ENCODE results near the gene GPRASP1.
"Not testable (repeated sequence)": the region's sequence is repeated elsewhere in the genome, so short reads cannot be mapped to it uniquely, and the experiment has no call there.

Gene GPRASP1, protein sequence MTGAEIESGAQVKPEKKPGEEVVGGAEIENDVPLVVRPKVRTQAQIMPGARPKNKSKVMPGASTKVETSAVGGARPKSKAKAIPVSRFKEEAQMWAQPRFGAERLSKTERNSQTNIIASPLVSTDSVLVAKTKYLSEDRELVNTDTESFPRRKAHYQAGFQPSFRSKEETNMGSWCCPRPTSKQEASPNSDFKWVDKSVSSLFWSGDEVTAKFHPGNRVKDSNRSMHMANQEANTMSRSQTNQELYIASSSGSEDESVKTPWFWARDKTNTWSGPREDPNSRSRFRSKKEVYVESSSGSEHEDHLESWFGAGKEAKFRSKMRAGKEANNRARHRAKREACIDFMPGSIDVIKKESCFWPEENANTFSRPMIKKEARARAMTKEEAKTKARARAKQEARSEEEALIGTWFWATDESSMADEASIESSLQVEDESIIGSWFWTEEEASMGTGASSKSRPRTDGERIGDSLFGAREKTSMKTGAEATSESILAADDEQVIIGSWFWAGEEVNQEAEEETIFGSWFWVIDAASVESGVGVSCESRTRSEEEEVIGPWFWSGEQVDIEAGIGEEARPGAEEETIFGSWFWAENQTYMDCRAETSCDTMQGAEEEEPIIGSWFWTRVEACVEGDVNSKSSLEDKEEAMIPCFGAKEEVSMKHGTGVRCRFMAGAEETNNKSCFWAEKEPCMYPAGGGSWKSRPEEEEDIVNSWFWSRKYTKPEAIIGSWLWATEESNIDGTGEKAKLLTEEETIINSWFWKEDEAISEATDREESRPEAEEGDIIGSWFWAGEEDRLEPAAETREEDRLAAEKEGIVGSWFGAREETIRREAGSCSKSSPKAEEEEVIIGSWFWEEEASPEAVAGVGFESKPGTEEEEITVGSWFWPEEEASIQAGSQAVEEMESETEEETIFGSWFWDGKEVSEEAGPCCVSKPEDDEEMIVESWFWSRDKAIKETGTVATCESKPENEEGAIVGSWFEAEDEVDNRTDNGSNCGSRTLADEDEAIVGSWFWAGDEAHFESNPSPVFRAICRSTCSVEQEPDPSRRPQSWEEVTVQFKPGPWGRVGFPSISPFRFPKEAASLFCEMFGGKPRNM (N-terminal part only)

DNA sequence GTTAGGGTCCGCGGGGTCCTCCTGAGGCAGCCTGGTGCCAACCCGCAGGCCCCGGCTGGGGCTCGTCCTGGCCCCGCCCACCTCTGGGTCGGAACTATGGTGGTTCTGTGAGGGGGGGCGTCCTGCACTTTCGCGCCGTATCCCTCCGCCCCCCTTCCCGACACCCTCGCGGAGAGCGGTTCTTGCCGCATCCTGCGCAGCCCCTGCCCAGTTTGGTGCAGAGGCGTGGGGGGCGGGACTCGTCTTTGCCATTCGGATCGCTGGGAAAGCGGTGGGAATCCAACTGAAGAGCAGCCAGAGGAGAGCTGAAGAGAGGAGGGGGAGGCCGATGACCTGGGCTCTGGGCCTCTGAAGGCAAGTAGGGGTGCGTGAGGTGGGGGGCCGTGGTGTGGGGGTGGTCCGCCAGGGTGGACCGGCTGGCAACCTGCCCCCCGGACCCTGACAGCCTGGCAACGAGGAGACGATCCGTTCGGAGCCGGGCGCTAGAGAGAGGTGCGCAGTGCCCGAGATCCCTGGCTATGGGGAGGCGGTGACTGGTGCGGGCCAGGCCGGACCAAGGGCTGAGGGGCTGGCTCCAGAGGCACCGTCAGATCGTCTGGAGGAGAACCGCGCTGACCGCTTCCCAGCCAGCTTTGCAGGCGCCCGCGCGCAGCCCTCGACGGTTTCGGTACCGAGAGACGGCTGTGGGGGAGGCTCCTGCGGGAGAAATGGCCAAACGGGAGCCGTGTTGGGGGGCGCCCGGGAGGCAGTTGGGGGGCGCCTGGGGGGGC is at the start of gene GPRASP1:
GPRASP1 (plus strand) TSS at position 242 of the 770 bp plus-strand sequence. CDS start 2,431 bp downstream, outside the sequence.
- peak in 56 of 58 donors; percentile 1 to 78 (median 49) for DNase-seq

DNA sequence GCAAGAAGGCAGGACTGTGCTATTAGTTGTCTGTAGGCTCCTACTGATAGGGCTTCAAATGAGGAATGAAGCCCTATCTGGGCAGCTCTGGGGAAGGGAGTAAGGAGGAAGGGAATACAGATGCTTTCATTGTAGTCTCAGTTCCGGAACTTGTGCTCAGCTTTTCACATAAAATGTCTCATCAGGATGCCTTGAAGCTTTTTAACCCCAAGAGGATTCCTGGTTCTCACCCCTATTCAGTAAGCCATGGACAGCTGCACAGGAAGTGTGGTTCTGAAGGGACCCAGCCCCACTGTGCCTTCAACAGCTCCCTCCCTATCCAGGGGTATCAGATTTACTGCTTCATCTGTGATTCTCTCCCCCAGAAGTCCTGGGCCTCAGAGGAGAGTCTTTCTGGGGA is 47.0 kb upstream of the GPRASP1 start:
- DNase-seq: no peak

DNA sequence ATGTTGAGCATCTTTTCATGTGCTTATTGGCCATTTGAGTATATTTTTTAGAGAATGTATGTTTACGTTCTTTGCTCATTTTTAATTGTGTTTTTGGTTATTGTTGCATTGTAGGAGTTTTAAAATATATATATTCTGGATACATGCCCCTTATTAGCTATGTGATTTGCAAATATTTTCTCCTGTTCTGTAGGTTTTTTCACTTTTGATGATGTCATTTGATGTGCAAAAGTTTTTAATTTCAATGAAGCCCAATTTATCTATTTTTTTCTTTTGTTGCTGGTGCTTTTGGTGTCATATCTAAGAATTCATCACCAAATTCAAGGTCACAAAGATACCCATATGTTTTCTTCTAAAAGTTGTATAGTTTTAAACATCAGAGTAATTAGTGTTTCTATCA is 45.2 kb upstream of the GPRASP1 start:
- no peak for DNase-seq

DNA sequence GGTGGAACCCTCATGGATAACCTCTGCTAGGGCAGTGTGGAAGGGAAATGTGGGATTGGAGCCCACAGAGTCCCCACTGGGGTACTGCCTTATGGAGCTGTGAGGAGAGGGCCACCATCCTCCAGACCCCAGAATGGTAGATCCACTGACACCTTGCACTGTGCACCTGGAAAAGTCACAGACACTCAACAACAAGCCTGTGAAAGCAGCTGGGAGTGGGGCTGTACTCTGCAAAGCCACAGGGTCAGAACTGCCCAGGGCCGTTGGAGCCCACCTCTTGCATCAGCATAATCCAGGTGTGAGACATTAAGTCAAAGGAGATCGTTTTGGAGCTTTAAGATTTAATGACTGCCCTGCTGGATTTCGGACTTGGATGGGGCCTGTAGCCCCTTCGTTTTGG is 40.4 kb upstream of the GPRASP1 start:
- no peak for DNase-seq

DNA sequence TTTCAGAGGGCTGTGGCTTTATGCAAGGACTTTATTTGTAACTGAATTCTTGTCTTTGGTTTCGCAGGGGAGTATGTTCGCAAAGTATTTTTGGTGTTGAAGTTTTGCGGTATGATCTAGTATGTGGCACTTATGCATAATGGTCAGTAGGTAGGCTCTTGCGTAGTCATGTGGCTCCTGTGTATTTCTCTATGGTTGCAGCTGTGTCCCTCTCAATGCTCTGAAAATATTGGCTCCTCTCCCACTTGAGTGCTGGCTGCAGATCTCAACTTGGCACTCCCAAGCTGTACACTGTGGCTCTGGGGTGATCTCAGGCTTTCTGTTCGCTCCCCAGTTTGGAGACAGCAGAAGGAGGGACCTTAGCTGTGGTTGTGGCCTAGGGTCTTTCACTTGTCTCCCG is 27.2 kb upstream of the GPRASP1 start:
- DNase-seq: peak in 14 of 58 donors; percentile 0 to 29 (median 2)

DNA sequence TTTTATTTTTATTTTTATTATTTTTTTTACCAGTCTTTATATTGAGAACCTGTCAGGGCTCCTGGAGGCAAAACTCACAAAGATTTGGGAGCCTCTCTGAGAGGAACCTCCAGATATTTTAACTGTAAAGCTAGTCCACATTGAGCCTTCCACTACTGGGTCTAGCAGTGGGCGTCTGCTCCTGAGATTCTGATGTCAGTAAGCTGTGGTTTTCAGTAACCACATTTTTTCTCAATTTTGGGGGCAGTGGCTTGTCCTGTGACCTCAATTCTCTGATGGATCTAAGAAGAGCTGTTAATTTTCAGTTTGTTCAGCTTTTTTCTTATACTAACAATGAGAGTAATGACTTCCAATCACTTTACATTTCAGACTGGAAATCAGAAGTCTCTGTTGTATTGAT is 23.6 kb upstream of the GPRASP1 start:
- no peak for DNase-seq

DNA sequence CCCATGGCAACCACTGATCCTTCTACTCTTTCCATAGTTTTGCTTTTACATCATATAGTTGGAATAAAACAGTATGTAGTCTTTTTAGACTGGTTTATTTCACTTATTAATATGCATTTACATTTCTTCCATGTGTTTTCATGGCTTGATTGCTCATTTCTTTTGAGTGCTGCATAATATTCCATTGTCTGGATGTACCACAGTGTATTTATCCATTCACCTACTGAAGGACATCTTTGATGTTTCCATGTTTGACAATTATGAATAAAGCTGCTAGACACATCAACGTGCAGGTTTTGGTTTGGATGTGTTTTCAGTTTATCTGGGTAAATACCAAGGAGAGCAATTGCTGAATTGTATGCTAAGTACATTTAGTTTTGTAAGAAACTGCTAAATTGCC is 13.7 kb upstream of the GPRASP1 start:
- DNase-seq: no peak

DNA sequence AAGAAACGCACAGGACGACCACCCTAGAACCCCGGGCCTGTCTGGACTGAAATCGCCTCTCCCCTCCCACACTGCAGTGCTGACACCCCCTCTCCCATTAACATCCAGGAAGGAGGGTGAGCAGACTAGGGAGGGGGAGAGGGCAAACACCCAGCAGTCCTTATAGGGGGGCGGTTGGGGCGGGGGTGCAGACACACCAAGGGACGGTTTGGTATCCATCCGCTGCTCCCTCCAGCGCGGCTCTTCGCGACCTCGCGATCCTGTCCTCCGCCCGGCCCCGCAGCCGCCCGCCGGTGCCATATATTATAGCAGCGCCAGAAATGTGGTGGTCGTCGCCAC is 411 bp upstream of the GPRASP1 start:
- DNase-seq: peak in 3 of 58 donors; percentile 19 to 74 (median 21)

DNA sequence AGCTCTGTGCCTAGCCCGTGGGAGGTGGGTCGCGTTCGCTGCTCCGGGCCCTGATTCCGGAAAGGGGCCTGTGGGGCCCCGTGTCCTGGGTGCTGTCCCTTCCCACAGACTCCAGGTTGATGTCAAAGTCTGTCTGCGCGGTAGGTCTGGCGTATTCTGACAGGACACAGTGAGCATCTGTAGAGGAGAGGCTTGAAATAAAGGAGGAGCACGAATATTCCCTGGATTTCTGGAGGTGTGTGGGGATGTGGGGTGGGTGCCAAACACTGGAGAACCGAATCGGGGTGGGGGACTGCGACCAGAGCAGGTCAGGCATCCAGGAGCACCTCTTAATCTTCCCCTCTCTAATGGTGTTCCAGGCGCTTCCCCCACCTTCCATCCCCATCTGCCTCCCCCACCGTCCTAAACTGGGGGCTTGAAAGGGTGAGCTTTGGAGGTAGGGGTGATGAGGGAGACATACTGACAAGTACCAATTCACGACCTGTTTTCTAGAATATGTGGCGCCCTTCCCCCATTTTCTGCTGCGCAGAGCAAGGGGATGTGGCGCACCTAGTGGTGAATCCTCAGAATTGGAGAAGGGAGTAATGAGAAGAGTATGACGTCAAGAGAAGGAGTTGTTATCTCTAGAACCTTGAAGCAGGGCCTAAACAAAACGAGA is 877 bp downstream of the GPRASP1 start:
- peak in 52 of 58 donors; percentile 1 to 52 (median 24) for DNase-seq

DNA sequence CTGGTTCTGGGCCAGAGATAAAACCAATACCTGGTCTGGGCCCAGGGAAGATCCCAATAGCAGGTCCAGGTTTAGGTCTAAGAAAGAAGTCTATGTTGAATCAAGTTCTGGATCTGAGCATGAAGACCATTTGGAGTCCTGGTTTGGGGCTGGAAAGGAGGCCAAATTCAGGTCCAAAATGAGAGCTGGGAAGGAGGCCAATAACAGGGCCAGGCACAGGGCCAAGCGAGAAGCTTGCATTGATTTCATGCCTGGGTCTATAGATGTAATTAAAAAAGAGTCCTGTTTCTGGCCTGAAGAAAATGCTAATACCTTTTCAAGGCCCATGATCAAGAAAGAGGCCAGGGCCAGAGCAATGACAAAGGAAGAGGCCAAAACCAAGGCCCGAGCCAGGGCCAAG is 3.4 kb downstream of the GPRASP1 start:
- DNase-seq: peak in 13 of 58 donors; percentile 0 to 7 (median 2)

DNA sequence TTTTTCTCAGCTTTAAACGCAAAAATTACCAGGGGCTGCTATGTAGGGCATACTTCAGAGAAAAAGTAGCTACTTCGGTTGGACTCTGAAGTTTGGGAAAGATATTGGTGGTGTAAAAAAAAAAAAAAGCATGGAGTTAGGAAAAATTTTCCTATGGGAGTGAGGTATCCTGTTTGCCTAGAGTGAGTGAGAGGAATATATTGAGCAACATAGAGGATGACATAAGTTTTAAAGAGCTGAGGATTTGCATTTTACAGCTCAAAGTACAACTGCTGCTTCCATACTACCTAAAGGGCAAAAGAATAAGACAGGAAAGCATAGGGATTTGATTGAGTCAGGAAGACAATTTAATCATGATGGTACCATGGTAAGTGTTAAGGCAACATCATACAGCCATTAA is 7.3 kb downstream of the GPRASP1 start:
- no peak for DNase-seq

DNA sequence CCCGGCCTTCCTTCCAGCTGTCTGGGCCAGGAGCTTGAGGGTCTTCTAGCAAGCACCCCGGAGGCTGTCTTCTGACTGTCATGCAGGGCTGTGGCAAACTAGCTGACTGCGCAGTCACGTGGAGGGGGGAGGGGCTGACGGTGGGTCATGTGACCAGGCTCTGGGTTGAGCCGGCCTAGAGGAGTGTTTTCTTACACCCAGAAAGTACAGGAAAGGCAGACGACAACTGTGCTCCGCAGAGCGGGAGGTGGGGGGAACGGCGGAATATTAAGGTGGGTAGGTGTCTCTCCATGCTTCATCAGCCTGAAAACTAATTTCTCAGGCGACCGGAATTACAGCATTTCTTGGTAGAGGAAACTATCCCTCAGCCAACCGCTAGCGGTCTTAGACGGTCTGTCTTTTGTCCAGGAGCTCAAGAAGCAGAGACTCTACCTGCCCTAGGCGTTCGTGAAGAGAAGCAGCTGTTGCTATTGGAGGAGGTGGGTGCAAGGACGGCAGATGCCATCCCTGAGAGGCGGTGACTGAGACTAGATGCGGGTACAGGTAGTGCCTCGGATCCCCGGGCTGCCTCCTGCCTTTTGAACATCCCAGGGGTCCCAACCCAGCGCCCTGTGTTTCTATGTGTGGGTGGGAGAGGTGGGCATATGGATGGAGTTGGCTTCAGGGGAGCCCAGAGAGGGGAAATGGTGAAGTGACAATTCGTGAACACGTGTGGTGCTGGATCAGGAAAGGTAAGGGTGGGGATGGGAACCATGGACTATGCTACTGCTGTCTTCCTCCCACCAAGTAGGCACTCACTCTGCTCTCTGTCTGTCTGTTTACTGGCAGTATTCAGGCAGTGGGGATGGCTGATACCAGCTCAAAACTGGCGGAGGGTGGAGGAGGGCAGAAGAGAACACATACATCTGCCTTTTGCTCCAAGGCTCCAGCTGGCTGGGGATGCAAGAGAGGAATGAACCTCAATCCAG is 8.8 kb downstream of the GPRASP1 start:
- peak; percentile 4 to 84 (median 72) for DNase-seq

DNA sequence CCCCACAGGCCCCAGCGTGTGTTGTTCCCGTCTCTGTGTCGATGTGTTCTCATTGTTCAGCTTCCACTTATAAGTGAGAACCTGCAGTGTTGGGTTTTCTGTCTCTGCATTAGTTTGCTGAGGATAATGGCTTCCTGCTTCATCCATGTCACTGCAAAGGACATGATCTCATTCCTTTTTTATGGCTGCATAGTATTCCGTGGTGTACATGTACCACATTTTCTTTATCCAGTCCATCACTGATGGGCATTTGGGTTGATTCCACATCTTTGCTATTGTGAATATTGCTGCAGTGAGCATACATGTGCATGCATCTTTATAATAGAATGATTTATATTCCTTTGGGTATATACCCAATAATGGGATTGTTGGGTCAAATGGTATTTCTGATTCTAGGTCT is 12.5 kb downstream of the GPRASP1 start:
- not testable (repeated sequence) for DNase-seq

DNA sequence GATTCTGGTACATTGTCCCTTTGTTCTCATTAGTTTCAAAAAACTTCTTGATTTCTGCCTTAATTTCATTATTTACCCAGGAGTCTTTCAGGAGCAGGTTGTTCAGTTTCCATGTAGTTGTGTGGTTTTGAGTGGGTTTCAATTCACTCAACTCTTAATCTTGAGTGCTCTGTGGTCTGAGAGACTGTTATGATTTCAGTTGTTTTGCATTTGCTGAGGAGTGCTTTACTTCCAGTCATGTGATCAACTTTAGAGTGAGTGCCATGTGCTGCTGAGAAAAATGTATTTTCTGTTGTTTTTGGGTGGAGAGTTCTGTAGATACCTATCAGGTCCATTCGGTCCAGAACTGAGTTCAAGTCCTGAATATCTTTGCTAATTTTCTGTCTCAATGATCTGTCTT is 15.8 kb downstream of the GPRASP1 start:
- not testable (repeated sequence) for DNase-seq

DNA sequence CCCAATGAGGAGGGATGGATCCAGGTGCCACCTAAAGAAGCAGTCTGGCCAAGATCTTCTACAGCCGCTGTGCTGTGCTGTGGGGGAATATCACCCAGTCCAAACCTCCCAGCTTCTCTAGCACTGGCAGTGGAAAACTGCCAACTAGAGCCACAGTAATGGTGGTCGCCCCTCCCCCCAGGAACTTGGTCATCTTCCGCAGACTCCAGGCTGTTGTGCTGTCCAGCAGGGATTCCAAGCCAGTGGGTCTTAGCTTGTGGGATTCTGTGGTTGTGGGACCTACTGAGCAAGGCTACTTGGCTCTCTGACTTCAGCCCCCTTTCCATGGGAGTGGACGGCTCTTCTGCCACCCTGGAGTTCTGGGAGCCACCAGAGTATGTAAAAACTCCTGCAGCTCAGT is 18.2 kb downstream of the GPRASP1 start:
- no peak for DNase-seq

DNA sequence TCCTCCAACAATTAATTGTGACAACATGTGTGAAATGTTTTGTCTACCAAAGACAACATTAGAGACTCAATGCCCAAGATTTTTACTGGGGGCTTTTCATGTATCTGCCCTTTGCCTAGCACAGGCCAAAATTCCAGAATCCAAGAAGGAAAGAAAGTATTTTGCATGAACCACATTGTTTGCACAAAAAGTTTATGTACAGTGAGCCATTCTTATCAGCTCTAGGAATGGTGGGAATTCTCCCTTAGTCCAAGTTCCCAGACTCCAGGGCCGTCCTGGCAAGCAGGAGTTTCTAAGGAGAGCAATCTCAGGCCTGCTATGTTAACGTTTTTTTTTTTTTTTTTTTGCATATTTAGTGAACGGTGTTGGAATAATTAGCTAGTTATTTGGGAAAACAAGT is 21.6 kb downstream of the GPRASP1 start:
- no peak for DNase-seq

DNA sequence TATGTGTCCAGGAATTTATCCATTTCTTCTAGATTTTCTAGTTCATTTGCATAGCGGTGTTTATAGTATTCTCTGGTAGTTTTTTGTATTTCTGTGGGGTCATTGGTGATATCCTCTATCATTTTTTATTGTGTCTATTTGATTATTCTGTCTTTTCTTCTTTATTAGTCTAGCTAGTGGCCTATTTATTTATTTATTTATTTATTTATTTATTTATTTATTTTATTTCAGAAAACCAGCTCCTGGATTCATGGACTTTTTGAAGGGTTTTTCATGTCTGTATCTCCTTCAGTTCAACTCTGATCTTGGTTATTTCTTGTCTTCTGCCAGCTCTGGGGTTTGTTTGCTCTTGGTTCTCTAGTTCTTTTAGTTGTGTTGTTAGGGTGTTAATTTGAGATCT is 26.2 kb downstream of the GPRASP1 start:
- DNase-seq: not testable (repeated sequence)

DNA sequence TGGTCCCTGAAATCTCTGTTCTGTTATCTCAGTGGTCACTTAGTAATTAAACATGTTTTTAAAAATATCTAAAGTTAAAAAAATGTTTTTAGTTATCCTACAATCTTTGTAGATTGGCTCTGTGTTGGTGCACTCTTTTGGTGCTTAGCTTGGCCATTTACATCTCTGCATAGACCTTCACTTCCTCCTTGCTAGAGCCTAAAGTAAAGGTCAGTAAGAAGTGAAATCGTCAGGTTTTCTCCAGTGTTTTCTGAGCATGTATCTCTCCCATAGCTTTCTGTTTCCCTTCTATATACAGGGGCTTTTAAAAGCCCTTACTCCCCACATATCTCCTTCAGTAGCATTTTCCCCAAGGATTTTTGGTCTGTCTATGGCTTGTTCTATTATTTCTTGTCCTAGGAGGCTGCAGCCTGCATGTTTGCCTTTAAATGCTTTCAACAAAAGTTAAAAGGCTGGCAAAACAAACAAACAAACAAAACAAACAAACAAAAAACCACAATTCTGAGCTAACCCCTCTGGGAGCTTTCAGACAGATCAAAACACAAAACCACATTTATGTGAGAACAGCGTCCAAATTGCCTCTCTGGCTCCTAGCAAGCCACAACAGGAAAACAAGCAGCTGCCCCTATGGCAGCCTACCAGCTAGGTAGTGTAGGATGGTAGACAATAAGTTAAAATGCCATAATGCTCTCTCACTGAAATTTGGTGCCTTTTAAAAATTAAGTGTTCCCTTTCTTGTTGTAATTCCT is 33.7 kb downstream of the GPRASP1 start:
- no peak for DNase-seq

DNA sequence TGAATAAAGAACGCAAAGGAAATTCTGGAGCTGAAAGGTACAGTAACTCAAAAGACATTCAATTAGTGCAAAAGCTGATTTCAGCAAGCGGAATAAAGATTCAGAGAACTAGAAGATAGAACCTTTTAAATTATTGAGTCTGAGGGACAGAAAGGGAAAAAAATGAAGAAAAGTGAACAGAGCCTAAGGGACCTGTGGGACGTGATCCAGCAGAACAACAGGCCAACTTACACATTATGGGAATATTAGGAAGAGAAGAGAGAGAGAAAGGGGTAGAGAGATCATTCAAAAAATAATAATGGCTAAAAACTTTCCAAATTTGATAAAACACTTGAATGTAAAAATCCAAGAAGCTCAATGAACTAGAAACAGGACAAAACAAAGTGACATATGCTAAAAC is 43.5 kb downstream of the GPRASP1 start:
- DNase-seq: no peak
